Measurements from ENCODE around the gene HBG1.
"Not testable (repeated sequence)": the region's sequence is repeated elsewhere in the genome, so short reads cannot be mapped to it uniquely, and the experiment has no call there.

The HBG1 gene

DNA sequence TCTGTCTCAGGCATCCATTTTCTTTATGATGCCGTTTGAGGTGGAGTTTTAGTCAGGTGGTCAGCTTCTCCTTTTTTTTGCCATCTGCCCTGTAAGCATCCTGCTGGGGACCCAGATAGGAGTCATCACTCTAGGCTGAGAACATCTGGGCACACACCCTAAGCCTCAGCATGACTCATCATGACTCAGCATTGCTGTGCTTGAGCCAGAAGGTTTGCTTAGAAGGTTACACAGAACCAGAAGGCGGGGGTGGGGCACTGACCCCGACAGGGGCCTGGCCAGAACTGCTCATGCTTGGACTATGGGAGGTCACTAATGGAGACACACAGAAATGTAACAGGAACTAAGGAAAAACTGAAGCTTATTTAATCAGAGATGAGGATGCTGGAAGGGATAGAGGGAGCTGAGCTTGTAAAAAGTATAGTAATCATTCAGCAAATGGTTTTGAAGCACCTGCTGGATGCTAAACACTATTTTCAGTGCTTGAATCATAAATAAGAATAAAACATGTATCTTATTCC is 31.0 kb upstream of the HBG1 start:
- in situ Hi-C loops (cut with MboI; ENCODE audit: low pct_unique_long_range_greater_than_20kb, low sequenced_read_pairs) = no loop called here

DNA sequence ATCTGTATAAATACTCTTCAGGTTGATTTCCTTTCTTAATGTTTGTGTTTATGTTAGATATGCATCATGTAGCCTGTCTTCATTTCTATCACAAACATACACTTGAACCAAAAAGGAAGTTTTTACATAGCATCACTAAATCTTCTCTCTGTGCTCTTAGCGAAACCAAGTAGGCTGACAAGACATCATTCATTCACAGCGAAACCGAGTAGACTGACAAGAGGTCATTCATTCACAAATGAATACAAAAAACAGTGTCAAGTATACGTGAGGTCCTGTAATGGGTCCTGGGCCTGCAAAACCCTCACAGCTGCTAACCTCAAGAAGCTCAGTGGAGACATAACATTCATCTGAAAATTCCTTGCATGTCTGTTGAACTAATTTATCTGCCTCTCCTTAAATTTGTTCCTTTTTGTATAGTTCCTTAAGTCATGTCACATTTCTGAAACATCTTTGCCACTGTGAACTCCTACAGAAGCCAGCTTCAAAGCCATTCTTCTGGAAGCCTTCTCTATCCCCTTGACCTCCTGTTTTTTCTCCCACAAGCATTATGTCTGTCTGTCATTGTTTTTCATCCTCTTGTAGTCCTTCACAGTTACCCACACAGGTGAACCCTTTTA is 29.9 kb upstream of the HBG1 start:
- in situ Hi-C loops (cut with MboI; ENCODE audit: low pct_unique_long_range_greater_than_20kb, low sequenced_read_pairs) = no loop called here
- DNase-seq = no peak

More for the DNA sequence above, 31.0 kb upstream of the HBG1 start:
- peak; percentile 72 for DNase-seq

DNA sequence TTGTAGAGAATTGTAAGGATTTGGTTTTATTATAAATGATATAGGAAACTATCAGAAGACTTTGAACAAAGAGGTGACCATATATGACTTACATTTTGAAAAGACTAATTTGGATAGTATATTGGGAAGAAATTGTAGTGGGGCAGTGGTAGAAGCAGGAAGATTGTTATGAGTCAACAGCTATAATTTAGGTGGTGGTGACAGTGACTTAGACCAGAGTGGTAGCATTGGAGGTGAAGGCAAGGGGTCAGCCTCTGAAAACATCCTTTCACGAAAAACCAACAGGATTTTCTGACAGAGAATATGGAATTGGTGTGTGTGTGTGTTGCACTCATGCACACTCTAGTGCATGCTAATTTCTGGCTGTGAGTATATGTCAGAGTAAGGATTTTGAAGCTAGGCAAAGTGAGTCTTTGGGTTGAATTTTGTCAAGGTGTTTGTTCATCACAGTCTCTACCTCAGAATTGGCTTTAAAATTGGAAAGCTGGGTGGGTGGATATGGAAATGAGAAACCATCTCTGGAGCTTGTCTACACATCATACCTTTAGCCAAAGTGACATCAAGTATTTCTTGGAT is 28.2 kb upstream of the HBG1 start:
- DNase-seq = no peak
- in situ Hi-C loops (cut with MboI; ENCODE audit: low pct_unique_long_range_greater_than_20kb, low sequenced_read_pairs) = no loop called here

DNA sequence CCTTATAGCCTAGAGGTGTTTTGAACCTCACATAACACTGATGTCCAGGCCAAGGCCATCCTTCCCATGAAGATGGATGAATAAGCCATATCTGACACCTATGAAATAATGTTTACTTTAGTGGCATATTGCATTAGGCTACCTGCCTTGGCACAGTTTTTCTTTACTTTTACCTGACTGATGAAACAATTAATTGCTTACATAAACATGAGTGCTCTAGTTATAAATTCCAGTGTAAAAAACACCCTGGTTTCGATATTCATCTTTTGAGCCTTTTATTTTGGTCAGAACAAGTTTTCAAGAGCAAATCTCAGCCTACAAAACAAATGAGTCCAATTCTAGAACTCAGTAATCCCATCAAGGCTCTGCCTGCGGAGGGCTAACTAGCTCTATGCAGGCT is 27.0 kb upstream of the HBG1 start:
- in situ Hi-C loops (cut with MboI; ENCODE audit: low pct_unique_long_range_greater_than_20kb, low sequenced_read_pairs) = no loop called here
- no peak for DNase-seq

GRCh38 chr11:5275369-5276110 is 25.9 kb upstream of the HBG1 start:
- DNase-seq = no peak
- in situ Hi-C loops (cut with MboI; ENCODE audit: low pct_unique_long_range_greater_than_20kb, low sequenced_read_pairs) = no loop called here

DNA sequence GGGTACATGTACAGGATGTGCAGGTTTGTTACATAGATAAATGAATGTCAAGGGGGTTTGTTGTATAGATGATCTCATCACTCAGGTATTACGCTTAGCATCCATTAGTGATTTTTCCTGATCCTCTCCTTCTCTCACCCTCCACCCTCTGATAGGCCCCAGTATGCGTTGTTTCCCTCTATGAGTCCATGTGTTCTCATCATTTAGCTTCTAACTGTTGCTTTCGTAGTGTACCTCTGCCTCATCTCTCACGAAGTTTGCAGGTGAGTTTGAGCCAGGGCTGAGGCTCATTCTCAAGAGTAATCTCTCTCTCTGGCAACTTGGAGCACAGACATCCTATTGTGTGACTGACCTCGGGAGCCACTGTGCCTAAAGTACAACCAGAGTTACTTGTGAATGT is 24.7 kb upstream of the HBG1 start:
- in situ Hi-C loops (cut with MboI; ENCODE audit: low pct_unique_long_range_greater_than_20kb, low sequenced_read_pairs) = no loop called here

DNA sequence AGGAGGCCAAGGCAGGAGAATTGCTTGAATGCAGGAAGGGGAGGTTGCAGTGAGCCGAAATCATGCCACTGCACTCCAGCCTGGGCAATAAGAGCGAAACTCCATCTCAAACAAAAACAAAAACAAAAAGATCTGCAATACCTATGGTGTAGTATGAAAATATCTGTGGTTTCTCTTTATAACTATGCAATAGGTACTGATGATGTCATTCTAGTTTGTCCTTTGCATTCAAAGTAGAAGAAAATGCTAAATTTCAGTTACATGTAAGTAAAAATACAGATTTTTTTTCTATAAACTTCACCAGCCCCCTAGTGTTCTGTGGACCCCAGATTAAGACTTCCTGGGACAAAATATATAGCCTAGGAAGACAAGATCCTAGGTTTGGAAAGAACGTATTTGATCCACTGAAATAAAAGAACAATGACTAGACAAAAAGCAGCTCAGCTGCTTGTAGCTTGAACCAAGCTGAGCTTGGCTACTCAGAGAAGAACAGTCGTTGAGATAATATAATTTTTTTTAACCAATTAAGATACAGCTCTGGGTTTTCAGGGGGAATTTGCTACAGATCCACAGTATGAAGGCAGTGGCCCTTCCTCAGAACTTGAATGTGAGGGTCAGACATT is 22.8 kb upstream of the HBG1 start:
- DNase-seq = no peak
- in situ Hi-C loops (cut with MboI; ENCODE audit: low pct_unique_long_range_greater_than_20kb, low sequenced_read_pairs) = no loop called here

More for the DNA sequence above, 24.7 kb upstream of the HBG1 start:
- no peak for DNase-seq

GRCh38 chr11:5269715-5270147 is 20.1 kb upstream of the HBG1 start, which contains the start of gene HBE1:
HBE1 (minus strand) TSS chr11:5269945; CDS start chr11:5269890, 55 bp downstream.
- no peak for DNase-seq
- in situ Hi-C loops (cut with MboI; ENCODE audit: low pct_unique_long_range_greater_than_20kb, low sequenced_read_pairs) = no loop called here

- in situ Hi-C loops (cut with MboI; ENCODE audit: low pct_unique_long_range_greater_than_20kb, low sequenced_read_pairs) = no loop called here
Observed at GRCh38 chr11:5267033-5267563, 17.4 kb upstream of the HBG1 start.

GRCh38 chr11:5266609-5267008 is 17.0 kb upstream of the HBG1 start:
- in situ Hi-C loops (cut with MboI; ENCODE audit: low pct_unique_long_range_greater_than_20kb, low sequenced_read_pairs) = no loop called here
- no peak for DNase-seq

More at GRCh38 chr11:5267033-5267563, 17.4 kb upstream of the HBG1 start:
- DNase-seq = no peak

GRCh38 chr11:5265832-5266231 is 16.2 kb upstream of the HBG1 start:
- DNase-seq = no peak
- in situ Hi-C loops (cut with MboI; ENCODE audit: low pct_unique_long_range_greater_than_20kb, low sequenced_read_pairs) = no loop called here

GRCh38 chr11:5258543-5259262 is 9.0 kb upstream of the HBG1 start:
- in situ Hi-C loops (cut with MboI; ENCODE audit: low pct_unique_long_range_greater_than_20kb, low sequenced_read_pairs) = no loop called here

DNA sequence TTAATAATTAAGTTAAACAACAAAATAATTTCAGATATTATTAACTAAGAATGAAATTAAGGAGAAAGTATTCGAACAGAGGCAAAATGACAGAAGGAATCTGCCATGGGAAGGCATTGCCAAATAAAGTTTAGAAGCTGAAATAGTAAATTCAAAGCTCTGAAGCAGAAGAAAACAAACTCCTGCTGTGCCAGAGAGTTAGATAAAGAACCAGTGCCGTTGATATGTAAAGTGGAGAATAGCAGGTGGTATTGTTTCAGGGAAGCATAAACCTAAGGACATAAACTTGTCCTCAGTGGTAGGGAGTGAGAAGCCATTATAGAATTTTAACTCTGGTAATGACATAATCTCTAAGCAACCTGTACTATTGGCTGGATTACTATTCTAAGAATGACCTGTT is 7.6 kb upstream of the HBG1 start:
- in situ Hi-C loops (cut with MboI; ENCODE audit: low pct_unique_long_range_greater_than_20kb, low sequenced_read_pairs) = no loop called here
- no peak for DNase-seq

More at GRCh38 chr11:5258543-5259262, 9.0 kb upstream of the HBG1 start:
- DNase-seq = no peak

DNA sequence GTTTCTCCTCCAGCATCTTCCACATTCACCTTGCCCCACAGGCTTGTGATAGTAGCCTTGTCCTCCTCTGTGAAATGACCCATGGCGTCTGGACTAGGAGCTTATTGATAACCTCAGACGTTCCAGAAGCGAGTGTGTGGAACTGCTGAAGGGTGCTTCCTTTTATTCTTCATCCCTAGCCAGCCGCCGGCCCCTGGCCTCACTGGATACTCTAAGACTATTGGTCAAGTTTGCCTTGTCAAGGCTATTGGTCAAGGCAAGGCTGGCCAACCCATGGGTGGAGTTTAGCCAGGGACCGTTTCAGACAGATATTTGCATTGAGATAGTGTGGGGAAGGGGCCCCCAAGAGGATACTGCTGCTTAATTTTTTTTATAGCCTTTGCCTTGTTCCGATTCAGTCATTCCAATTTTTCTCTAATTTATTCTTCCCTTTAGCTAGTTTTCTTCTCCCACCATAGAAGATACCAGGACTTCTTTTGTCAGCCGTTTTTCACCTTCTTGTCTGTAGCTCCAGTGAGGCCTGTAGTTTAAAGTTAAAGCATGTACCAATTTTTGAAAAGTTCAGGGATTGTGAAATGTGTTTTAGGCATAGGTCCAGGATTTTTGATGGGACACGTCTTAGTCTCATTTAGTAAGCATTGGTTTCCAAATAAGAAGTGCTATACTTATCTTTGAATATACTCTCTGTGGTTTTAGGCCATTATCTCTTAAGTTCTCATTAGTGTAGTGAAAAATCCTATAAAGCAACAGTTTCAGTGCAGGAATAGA is 5.2 kb upstream of the HBG1 start, which contains the start of gene HBG2:
Gene HBG2, minus strand, starts transcription at position 136 of the 768 bp plus-strand sequence. Its CDS starts 53 bp downstream, at position 83.
- in situ Hi-C loops (cut with MboI; ENCODE audit: low pct_unique_long_range_greater_than_20kb, low sequenced_read_pairs); DNase-seq: not testable (repeated sequence)

DNA sequence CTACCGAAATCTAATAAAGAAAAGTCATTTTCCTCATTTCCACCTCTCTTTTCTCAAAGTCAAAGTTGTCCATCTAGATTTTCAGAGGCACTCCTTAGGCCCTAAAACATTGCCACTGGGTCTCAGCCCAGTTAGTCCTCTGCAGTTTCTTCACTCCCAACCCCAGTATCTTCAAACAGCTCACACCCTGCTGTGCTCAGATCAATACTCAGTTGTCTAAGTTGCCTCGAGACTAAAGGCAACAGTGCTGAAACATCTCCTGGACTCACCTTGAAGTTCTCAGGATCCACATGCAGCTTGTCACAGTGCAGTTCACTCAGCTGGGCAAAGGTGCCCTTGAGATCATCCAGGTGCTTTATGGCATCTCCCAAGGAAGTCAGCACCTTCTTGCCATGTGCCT is 4.4 kb upstream of the HBG1 start:
- DNase-seq; in situ Hi-C loops (cut with MboI; ENCODE audit: low pct_unique_long_range_greater_than_20kb, low sequenced_read_pairs): not testable (repeated sequence)

DNA sequence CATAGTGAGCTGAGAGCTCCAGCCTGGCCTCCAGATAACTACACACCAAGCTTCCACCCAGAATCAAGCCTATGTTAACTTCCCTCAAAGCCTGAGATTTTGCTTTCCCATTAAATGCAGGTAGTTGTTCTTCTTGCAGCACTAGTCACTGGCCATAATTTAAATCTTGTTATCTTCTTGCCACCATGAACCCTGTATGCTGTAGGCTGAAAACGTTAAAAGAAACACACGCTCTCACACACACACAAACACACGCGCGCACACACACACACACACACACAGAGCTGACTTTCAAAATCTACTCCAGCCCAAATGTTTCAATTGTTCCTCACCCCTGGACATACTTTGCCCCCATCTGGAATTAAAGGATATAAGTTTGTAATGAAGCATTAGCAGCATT is 3.8 kb upstream of the HBG1 start:
- in situ Hi-C loops (cut with MboI; ENCODE audit: low pct_unique_long_range_greater_than_20kb, low sequenced_read_pairs) = not testable (repeated sequence)

GRCh38 chr11:5252919-5253265 is 3.2 kb upstream of the HBG1 start:
- in situ Hi-C loops (cut with MboI; ENCODE audit: low pct_unique_long_range_greater_than_20kb, low sequenced_read_pairs) = no loop called here
- DNase-seq = no peak

More for the DNA sequence above, 3.8 kb upstream of the HBG1 start:
- not testable (repeated sequence) for DNase-seq
